ENCODE measurements around the gene BARX1.

DNA sequence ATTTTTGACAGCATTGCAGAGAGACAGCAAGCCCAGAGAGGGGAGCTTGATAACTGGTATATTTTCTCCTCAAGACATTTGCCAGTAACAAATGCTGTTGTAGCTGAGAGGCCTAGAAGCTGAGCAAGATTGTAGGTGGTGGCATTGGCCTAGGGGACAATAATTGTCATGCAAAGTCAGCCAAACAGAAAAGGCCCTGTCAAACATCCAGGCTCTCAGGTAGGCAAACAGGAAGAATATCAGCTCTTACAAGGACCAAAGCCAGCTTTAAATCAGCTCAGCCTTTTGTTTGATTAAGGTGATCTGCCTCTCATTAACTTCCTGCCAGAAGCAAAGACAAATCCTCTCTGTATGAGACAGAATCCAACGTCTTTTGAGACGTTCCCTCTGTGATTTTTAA, 29.7 kb upstream of the BARX1 start:
- TF ChIP-seq EZH2 (IDR thresholded peaks at IDR 0.05; ENCODE audit: insufficient read depth, poor library complexity, severe bottlenecking): no peak
- TF ChIP-seq EZH2phosphoT487 (IDR thresholded peaks at IDR 0.05; ENCODE audit: insufficient read depth, low read depth): no peak

All from GM23248 (cell line).